ENCODE measurements around the gene SETD4. TPM values are rescaled to one million over a fixed set of nuclear protein-coding genes. Genes with fewer than 3 reads are reported as not detected.

The SETD4 gene
- total RNA-seq, 1 experiment from 2014 or later, result 22.6 TPM

GRCh38 chr21:36041910-36042309 is 18.4 kb downstream of the SETD4 start:
- ChIA-PET POLR2A (no interaction called here), CTCF (interaction anchor here (0.6 to 1.8 kb wide), 2 partner anchors 24 to 72 kb away, joined by 3 to 5 read pairs; no protein-coding TSS in a partner anchor)
- Mint-ChIP-seq H3K4me1 (ENCODE audit: insufficient read depth, unreplicated experiment) (peaks cover 7% of the 10 kb centered on the region), H3K9me3 (ENCODE audit: unreplicated experiment) (no peaks in the 10 kb centered on the region), H3K27ac (ENCODE audit: low read depth, unreplicated experiment) (no peak overlapping the region), H3K4me3 (ENCODE audit: unreplicated experiment) (no peak overlapping the region), H3K36me3 (ENCODE audit: insufficient read depth, unreplicated experiment) (peaks cover 80% of the 10 kb centered on the region), H3K27me3 (ENCODE audit: insufficient read depth, unreplicated experiment) (no peaks in the 10 kb centered on the region)
- DNase-seq (ENCODE audit: unreplicated experiment), result no peak
- no peak for TF ChIP-seq CTCF (IDR thresholded peaks at IDR 0.05; ENCODE audit: unreplicated experiment)
- BruUV-seq (replicated peaks), result no TSS peak
- intact Hi-C loops (cut with micrococcal nuclease), result no loop called here

- CTCF ChIA-PET, result interaction anchor here (0.8 to 1.7 kb wide), 2 partner anchors 10 to 72 kb away, joined by 4 to 6 read pairs; no protein-coding TSS in a partner anchor
- no TSS peak for BruUV-seq (replicated peaks)
These were observed 19.9 kb downstream of the SETD4 start for GRCh38 chr21:36040389-36040788.

GRCh38 chr21:36039861-36040260 is 20.5 kb downstream of the SETD4 start:
- DNase-seq (ENCODE audit: unreplicated experiment), result no peak
- Mint-ChIP-seq H3K4me3 (ENCODE audit: unreplicated experiment) (no peak overlapping the region), H3K4me1 (ENCODE audit: insufficient read depth, unreplicated experiment) (peaks cover 7% of the 10 kb centered on the region), H3K27ac (ENCODE audit: low read depth, unreplicated experiment) (no peak overlapping the region), H3K36me3 (ENCODE audit: insufficient read depth, unreplicated experiment) (peaks cover 89% of the 10 kb centered on the region), H3K9me3 (ENCODE audit: unreplicated experiment) (no peaks in the 10 kb centered on the region), H3K27me3 (ENCODE audit: insufficient read depth, unreplicated experiment) (no peaks in the 10 kb centered on the region)
- BruUV-seq (replicated peaks), result no TSS peak
- POLR2A ChIA-PET, result interaction anchor here (1.2 kb wide), 1 partner anchor 69 kb away, joined by 3 read pairs; no protein-coding TSS in a partner anchor
- CTCF ChIA-PET, result interaction anchor here (0.8 to 1.7 kb wide), 2 partner anchors 10 to 73 kb away, joined by 4 to 6 read pairs; no protein-coding TSS in a partner anchor
- intact Hi-C loops (cut with micrococcal nuclease), result no loop called here
- TF ChIP-seq CTCF (IDR thresholded peaks at IDR 0.05; ENCODE audit: unreplicated experiment), result no peak

More at GRCh38 chr21:36040389-36040788, 19.9 kb downstream of the SETD4 start:
- H3K27me3 Mint-ChIP-seq (ENCODE audit: insufficient read depth, unreplicated experiment), result no peaks in the 10 kb centered on the region
- POLR2A ChIA-PET, result interaction anchor here (1.0 to 1.2 kb wide), 2 partner anchors 20 to 69 kb away, joined by 3 to 6 read pairs; partner anchors contain the start of gene SETD4
- intact Hi-C loops (cut with micrococcal nuclease), result no loop called here
- no peak for TF ChIP-seq CTCF (IDR thresholded peaks at IDR 0.05; ENCODE audit: unreplicated experiment)
- no peak overlapping the region for H3K27ac Mint-ChIP-seq (ENCODE audit: low read depth, unreplicated experiment)
- no peak for DNase-seq (ENCODE audit: unreplicated experiment)
- H3K36me3 Mint-ChIP-seq (ENCODE audit: insufficient read depth, unreplicated experiment), result peaks cover 89% of the 10 kb centered on the region
- H3K9me3 Mint-ChIP-seq (ENCODE audit: unreplicated experiment), result no peaks in the 10 kb centered on the region
- H3K4me1 Mint-ChIP-seq (ENCODE audit: insufficient read depth, unreplicated experiment), result peaks cover 7% of the 10 kb centered on the region
- H3K4me3 Mint-ChIP-seq (ENCODE audit: unreplicated experiment), result no peak overlapping the region

GRCh38 chr21:36038701-36039497 is 21.4 kb downstream of the SETD4 start:
- CTCF ChIA-PET, result interaction anchor here (1.7 kb wide), 1 partner anchor 74 kb away, joined by 6 read pairs; no protein-coding TSS in a partner anchor
- no peak overlapping the region for H3K4me3 Mint-ChIP-seq (ENCODE audit: unreplicated experiment)
- no peak for DNase-seq (ENCODE audit: unreplicated experiment)
- no peak overlapping the region for H3K27ac Mint-ChIP-seq (ENCODE audit: low read depth, unreplicated experiment)
- POLR2A ChIA-PET, result interaction anchor here (0.6 to 0.9 kb wide), 2 partner anchors 21 to 71 kb away, joined by 3 to 4 read pairs; no protein-coding TSS in a partner anchor
- H3K9me3 Mint-ChIP-seq (ENCODE audit: unreplicated experiment), result no peaks in the 10 kb centered on the region
- intact Hi-C loops (cut with micrococcal nuclease), result no loop called here
- peaks cover 87% of the 10 kb centered on the region for H3K36me3 Mint-ChIP-seq (ENCODE audit: insufficient read depth, unreplicated experiment)
- no TSS peak for BruUV-seq (replicated peaks)
- peaks cover 7% of the 10 kb centered on the region for H3K4me1 Mint-ChIP-seq (ENCODE audit: insufficient read depth, unreplicated experiment)
- no peaks in the 10 kb centered on the region for H3K27me3 Mint-ChIP-seq (ENCODE audit: insufficient read depth, unreplicated experiment)
- TF ChIP-seq CTCF (IDR thresholded peaks at IDR 0.05; ENCODE audit: unreplicated experiment), result no peak
